Calu3 (cell line): Measurements from ENCODE around the gene AGBL5. TPM values are rescaled to one million over a fixed set of nuclear protein-coding genes. Genes with fewer than 3 reads are reported as not detected.
A peak's percentile ranks its signal among the peaks of the same experiment; 100 is the strongest.

Experiments
- BruUV-seq: library from RNA; stranded (reverse); fragments of 400-500 nt; replicated peaks from 2 replicates; lab custom pipeline; 2021; lab: Mats Ljungman, UMichigan
- CTCF ChIA-PET: fragments of 300-600 bp; sonication (Branson Sonifier 250); formaldehyde crosslinking; loops from one replicate; lab custom pipeline; 2022; ENCODE audit warnings: antibody characterized with exemption; lab: Charles Lee
- DNase-seq: peaks from one replicate; pipeline ENCODE4 v3.0.0; 2022
- H3K27ac Mint-ChIP-seq: one replicate; pipeline ENCODE4 v1.8.0; 2022; ENCODE audit warnings: mixed read lengths; ENCODE audit not compliant: unreplicated experiment
- H3K27me3 Mint-ChIP-seq: one replicate; pipeline ENCODE4 v1.8.0; 2022; ENCODE audit warnings: mixed read lengths; ENCODE audit not compliant: unreplicated experiment
- H3K36me3 Mint-ChIP-seq: one replicate; pipeline ENCODE4 v1.8.0; 2022; ENCODE audit warnings: mild to moderate bottlenecking, moderate library complexity, mixed read lengths; ENCODE audit not compliant: insufficient read depth, unreplicated experiment
- H3K4me1 Mint-ChIP-seq: one replicate; pipeline ENCODE4 v1.8.0; 2022; ENCODE audit warnings: mild to moderate bottlenecking, low read depth, mixed read lengths; ENCODE audit not compliant: unreplicated experiment
- H3K4me3 Mint-ChIP-seq: one replicate; pipeline ENCODE4 v1.8.0; 2022; ENCODE audit warnings: mild to moderate bottlenecking, low read depth, moderate library complexity, mixed read lengths; ENCODE audit not compliant: unreplicated experiment
- H3K9me3 Mint-ChIP-seq: one replicate; pipeline ENCODE4 v1.8.0; 2022; ENCODE audit warnings: low read depth, mixed read lengths; ENCODE audit not compliant: unreplicated experiment
- intact Hi-C: fragments of 100-400 bp; cut with micrococcal nuclease; formaldehyde crosslinking; loops from one replicate; pipeline ENCODE4 v1.10.0; 2022; ENCODE audit not compliant: unreplicated experiment
- total RNA-seq: library from RNA; stranded (reverse); gene quantifications from 2 replicates; pipeline ENCODE4 v1.2.3, GENCODE V29; 2022
- TF ChIP-seq, protein P1 (sequence below): fragments of 200-600 bp; IDR thresholded peaks from one replicate; pipeline ENCODE4 v1.8.0; 2022; ENCODE audit warnings: antibody characterized with exemption; ENCODE audit not compliant: unreplicated experiment

The AGBL5 gene
- total RNA-seq, 1 experiment from 2014 or later: 25.2 TPM

DNA sequence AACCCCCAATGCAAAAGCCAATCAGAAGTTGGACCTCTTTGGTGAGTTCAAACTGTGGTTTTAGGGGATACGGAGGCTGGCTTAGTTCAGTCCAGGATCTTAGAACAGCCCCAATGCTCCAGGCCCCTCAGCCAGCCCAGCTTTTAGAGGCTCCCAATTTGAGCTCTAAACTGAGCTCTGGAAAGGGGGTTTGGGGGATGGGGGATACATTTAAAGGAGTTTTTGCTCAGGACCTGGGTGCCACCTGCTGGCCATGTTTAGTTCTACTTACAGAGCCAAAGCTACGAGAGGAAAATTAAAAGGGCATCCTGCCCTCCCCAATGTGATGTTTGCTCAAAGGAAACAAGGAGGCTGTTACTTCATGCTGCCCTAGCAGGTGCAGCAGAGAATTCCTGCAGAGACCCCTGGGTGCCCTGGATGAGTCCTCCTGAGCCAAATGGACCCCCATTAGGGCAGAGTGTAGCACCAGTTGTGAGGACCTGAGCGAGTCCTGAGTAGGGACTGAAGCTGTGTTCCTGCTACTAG lies 34.6 kb upstream of the AGBL5 start:
- Mint-ChIP-seq H3K9me3 (no peaks in the 10 kb centered on the region), H3K36me3 (peaks cover 12% of the 10 kb centered on the region), H3K27ac (no peak overlapping the region), H3K4me3 (no peak overlapping the region), H3K4me1 (peaks cover 37% of the 10 kb centered on the region), H3K27me3 (no peaks in the 10 kb centered on the region)
- TF ChIP-seq, protein P1, sequence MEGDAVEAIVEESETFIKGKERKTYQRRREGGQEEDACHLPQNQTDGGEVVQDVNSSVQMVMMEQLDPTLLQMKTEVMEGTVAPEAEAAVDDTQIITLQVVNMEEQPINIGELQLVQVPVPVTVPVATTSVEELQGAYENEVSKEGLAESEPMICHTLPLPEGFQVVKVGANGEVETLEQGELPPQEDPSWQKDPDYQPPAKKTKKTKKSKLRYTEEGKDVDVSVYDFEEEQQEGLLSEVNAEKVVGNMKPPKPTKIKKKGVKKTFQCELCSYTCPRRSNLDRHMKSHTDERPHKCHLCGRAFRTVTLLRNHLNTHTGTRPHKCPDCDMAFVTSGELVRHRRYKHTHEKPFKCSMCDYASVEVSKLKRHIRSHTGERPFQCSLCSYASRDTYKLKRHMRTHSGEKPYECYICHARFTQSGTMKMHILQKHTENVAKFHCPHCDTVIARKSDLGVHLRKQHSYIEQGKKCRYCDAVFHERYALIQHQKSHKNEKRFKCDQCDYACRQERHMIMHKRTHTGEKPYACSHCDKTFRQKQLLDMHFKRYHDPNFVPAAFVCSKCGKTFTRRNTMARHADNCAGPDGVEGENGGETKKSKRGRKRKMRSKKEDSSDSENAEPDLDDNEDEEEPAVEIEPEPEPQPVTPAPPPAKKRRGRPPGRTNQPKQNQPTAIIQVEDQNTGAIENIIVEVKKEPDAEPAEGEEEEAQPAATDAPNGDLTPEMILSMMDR: peak; percentile 83
- DNase-seq: peak; percentile 70
- CTCF ChIA-PET: interaction anchor here (0.6 to 4.4 kb wide), 15 partner anchors 17 to 232 kb away, joined by 3 to 144 read pairs (median 5); partner anchors contain the start of genes DPYSL5 and KHK
- intact Hi-C loops: loop anchor here (1.0 to 5.0 kb wide), 2 partner anchors 56 to 170 kb away; partner anchors contain the start of gene DPYSL5
- no TSS peak for BruUV-seq

DNA sequence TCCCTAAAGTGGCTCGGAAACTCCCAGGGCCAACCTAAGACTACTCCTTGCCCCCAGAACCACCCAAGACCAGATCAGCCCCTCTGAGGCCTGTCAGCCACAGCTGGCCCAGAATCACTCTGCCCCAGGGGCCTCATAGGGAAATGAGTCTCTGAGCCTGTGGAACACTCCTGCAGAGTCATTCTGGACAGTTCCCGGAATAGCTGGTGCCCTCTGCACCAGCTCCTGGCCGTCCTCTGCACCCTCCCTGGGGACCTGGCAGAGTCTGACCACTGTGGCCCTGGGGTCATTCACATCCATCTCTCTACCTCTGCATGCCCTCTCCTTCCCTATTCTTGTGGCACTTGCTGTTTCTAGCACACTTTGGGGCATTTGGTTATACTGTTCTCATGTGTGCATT lies 33.3 kb upstream of the AGBL5 start:
- no peak overlapping the region for H3K4me3 Mint-ChIP-seq
- no peak for DNase-seq
- BruUV-seq: no TSS peak
- peaks cover 12% of the 10 kb centered on the region for H3K36me3 Mint-ChIP-seq
- H3K27ac Mint-ChIP-seq: no peak overlapping the region
- H3K27me3 Mint-ChIP-seq: no peaks in the 10 kb centered on the region
- TF ChIP-seq, protein P1: no peak
- intact Hi-C loops: loop anchor here (5.0 kb wide), 1 partner anchor 171 kb away; the partner anchor contains the start of gene DPYSL5
- CTCF ChIA-PET: interaction anchor here (4.4 kb wide), 1 partner anchor 56 kb away, joined by 144 read pairs; no protein-coding TSS in a partner anchor
- H3K9me3 Mint-ChIP-seq: no peaks in the 10 kb centered on the region
- H3K4me1 Mint-ChIP-seq: peaks cover 40% of the 10 kb centered on the region

DNA sequence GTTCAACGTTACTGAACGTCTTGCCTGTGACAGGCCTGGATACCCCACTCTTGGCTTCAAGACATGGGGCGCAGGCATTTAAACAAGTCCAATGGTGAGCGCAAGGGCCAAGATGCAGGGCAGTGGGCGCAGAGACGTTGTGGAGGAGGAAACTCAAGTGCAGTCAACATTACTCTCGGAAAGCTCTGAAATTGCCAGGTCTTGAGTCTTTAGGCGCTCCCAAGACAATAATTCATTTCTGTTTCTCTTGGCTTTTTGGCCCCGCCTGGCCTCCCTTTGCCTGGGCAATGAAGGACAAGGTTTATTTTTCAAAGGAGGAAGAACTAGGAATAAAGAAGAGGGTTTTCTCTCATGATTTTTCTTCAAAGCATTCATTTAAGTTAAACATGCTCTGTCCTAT lies 32.0 kb upstream of the AGBL5 start:
- CTCF ChIA-PET: interaction anchor here (0.5 to 1.3 kb wide), 2 partner anchors 58 to 180 kb away, joined by 4 to 9 read pairs; no protein-coding TSS in a partner anchor
- H3K9me3 Mint-ChIP-seq: no peaks in the 10 kb centered on the region
- no peak overlapping the region for H3K4me3 Mint-ChIP-seq
- intact Hi-C loops: loop anchor here (5.0 kb wide), 1 partner anchor 172 kb away; the partner anchor contains the start of gene DPYSL5
- peaks cover 23% of the 10 kb centered on the region for H3K36me3 Mint-ChIP-seq
- H3K4me1 Mint-ChIP-seq: peaks cover 40% of the 10 kb centered on the region
- DNase-seq: no peak
- no peaks in the 10 kb centered on the region for H3K27me3 Mint-ChIP-seq
- TF ChIP-seq, protein P1: no peak
- H3K27ac Mint-ChIP-seq: no peak overlapping the region
- BruUV-seq: no TSS peak

DNA sequence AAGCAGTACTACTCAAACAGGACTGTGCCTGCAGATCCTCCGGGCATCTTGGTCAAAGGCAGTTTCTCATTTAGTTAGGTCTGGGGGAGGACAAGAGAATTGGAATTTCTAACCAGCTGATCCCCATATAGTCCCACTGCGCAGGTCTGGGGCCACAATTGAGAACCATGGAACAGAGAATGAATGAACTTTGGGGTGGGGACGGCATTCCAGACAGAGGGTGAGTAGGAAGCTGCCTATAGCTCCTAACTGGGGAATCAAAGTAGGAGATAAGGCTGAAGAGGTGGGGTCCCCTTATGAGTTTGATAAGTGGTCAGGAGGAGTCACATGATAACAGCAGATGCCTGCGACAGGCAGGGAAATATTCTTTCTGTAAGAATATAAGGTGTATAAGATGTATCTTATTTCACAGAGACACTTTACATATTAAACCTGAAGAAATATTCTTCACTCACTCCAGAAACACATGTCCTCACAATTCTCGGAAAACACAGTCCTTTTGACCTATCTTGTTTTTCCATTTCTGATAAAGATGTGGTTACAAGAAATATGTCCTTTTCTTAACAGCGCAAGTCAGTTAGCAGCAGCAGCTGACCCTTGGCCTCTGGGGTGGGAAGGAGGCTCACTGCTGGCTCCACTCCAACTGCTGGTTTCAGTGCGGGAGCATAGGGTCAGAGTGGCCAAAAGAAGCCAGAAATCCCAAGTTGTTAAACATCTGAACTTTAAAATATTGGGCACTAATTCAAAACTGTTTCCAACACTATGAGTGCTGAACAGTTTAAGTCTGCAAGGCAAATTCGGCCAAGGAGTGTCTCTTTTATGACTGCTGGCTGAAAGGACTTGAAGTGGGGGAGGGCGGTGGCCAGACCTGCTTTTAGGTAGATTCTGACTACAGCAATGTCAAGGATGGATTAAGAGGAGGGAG lies 31.3 kb upstream of the AGBL5 start:
- no TSS peak for BruUV-seq
- TF ChIP-seq, protein P1: no peak
- no peak overlapping the region for H3K27ac Mint-ChIP-seq
- no peaks in the 10 kb centered on the region for H3K27me3 Mint-ChIP-seq
- CTCF ChIA-PET: interaction anchor here (0.5 to 1.3 kb wide), 2 partner anchors 58 to 181 kb away, joined by 4 to 9 read pairs; no protein-coding TSS in a partner anchor
- H3K9me3 Mint-ChIP-seq: no peaks in the 10 kb centered on the region
- H3K4me3 Mint-ChIP-seq: peak overlapping the region; percentile 16
- DNase-seq: no peak
- H3K4me1 Mint-ChIP-seq: peaks cover 38% of the 10 kb centered on the region
- intact Hi-C loops: loop anchor here (5.0 kb wide), 1 partner anchor 173 kb away; the partner anchor contains the start of gene DPYSL5
- H3K36me3 Mint-ChIP-seq: peaks cover 25% of the 10 kb centered on the region
